ENCODE measurements around the gene PAFAH1B2. TPM values are rescaled to one million over a fixed set of nuclear protein-coding genes. Genes with fewer than 3 reads are reported as not detected.
"Not testable (repeated sequence)": the region's sequence is repeated elsewhere in the genome, so short reads cannot be mapped to it uniquely, and the experiment has no call there.

Gene PAFAH1B2
- total RNA-seq, 4 donors from 2014 or later = 58.0 to 67.5 (median 63.3) TPM

DNA sequence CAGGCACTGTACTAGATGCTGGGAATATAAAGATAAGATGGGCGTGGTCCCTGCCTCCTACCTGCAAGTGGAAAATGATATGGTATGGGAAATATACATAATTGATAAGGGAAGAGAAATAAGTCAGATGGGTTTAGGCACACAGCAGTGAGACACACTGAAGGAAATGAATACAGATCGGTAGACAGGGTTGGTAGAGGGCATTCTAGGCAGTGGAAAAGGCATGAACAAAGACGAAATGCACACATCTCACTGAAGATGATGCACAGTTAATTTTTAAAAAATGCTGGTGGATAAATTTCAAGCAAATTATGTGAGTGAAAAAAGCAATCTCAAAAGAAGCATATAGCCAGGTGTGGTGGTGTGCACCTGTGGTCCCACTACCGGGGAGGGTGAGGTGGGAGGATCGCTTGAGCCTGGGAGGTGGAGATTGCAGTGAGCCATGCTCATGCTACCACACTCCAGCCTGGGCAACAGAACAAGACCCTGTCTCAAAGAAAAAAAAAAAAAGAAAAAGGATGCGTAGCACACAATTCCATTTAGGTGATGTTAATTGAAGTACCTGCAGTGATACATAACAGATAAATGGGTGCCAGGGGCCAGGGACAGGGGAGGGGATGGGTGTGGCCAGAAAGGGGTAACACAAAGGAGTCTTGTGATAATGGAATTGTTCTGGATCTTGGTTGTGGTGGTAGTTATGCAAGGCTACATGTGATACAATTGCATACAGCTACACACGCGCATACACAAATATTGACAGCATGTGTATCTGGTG is 65.5 kb downstream of the PAFAH1B2 start:
- peaks cover 45% of the 10 kb centered on the region for H3K36me3 ChIP-seq
- H3K27me3 ChIP-seq; DNase-seq (ENCODE audit: low spot score in 2 of 2); H3K27ac ChIP-seq; H3K4me1 ChIP-seq; H3K9me3 ChIP-seq; H3K4me3 ChIP-seq: not testable (repeated sequence)
- 95% methylated on average over 8 of the region's 8 CpGs for WGBS

- peaks cover 43% of the 10 kb centered on the region for H3K36me3 ChIP-seq
- no peak for DNase-seq (ENCODE audit: low spot score in 2 of 2)
- no peak overlapping the region for H3K27ac ChIP-seq
- TF ChIP-seq, protein P1, sequence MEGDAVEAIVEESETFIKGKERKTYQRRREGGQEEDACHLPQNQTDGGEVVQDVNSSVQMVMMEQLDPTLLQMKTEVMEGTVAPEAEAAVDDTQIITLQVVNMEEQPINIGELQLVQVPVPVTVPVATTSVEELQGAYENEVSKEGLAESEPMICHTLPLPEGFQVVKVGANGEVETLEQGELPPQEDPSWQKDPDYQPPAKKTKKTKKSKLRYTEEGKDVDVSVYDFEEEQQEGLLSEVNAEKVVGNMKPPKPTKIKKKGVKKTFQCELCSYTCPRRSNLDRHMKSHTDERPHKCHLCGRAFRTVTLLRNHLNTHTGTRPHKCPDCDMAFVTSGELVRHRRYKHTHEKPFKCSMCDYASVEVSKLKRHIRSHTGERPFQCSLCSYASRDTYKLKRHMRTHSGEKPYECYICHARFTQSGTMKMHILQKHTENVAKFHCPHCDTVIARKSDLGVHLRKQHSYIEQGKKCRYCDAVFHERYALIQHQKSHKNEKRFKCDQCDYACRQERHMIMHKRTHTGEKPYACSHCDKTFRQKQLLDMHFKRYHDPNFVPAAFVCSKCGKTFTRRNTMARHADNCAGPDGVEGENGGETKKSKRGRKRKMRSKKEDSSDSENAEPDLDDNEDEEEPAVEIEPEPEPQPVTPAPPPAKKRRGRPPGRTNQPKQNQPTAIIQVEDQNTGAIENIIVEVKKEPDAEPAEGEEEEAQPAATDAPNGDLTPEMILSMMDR (IDR thresholded peaks at IDR 0.05) = no peak
- TF ChIP-seq POLR2AphosphoS5 (IDR thresholded peaks at IDR 0.05) (no peak), EP300 (IDR thresholded peaks at IDR 0.05) (no peak), POLR2A (IDR thresholded peaks at IDR 0.05) (no peak)
- no peaks in the 10 kb centered on the region for H3K27me3 ChIP-seq
- no peak overlapping the region for H3K4me3 ChIP-seq
- H3K9me3 ChIP-seq = no peaks in the 10 kb centered on the region
- H3K4me1 ChIP-seq = no peaks in the 10 kb centered on the region
- 100% methylated on average over 3 of the region's 3 CpGs for WGBS
These were observed 66.5 kb downstream of the PAFAH1B2 start for GRCh38 chr11:117210620-117211019.

- no peaks in the 10 kb centered on the region for H3K9me3 ChIP-seq
- H3K4me3 ChIP-seq = no peak overlapping the region
- 91% methylated on average over 11 of the region's 11 CpGs for WGBS
- H3K27ac ChIP-seq = no peak overlapping the region
- DNase-seq (ENCODE audit: low spot score in 2 of 2) = no peak
- H3K36me3 ChIP-seq = peaks cover 61% of the 10 kb centered on the region
- TF ChIP-seq, protein P1 (IDR thresholded peaks at IDR 0.05) = no peak
- TF ChIP-seq EP300 (IDR thresholded peaks at IDR 0.05) (no peak), POLR2AphosphoS5 (IDR thresholded peaks at IDR 0.05) (no peak), POLR2A (IDR thresholded peaks at IDR 0.05) (no peak)
- H3K27me3 ChIP-seq = no peaks in the 10 kb centered on the region
- H3K4me1 ChIP-seq = no peaks in the 10 kb centered on the region
These were observed 68.7 kb downstream of the PAFAH1B2 start for GRCh38 chr11:117212697-117213355.

GRCh38 chr11:117214404-117215110 is 70.5 kb downstream of the PAFAH1B2 start:
- TF ChIP-seq POLR2A (IDR thresholded peaks at IDR 0.05) (no peak), EP300 (IDR thresholded peaks at IDR 0.05) (no peak), POLR2AphosphoS5 (IDR thresholded peaks at IDR 0.05) (no peak)
- TF ChIP-seq, protein P1 (IDR thresholded peaks at IDR 0.05) = no peak
- Histone ChIP-seq H3K27ac (no peak overlapping the region), H3K36me3 (peaks cover 78% of the 10 kb centered on the region), H3K4me1 (peaks cover 5% of the 10 kb centered on the region), H3K27me3 (no peaks in the 10 kb centered on the region), H3K4me3 (no peak overlapping the region), H3K9me3 (no peaks in the 10 kb centered on the region)
- DNase-seq (ENCODE audit: low spot score in 2 of 2) = peak in 1 of 2 donors; percentile 15
- WGBS = 84% methylated on average over 7 of the region's 7 CpGs

GRCh38 chr11:117217141-117218084 is 73.3 kb downstream of the PAFAH1B2 start:
- Histone ChIP-seq H3K36me3 (peaks cover 87% of the 10 kb centered on the region), H3K4me3 (no peak overlapping the region), H3K9me3 (no peaks in the 10 kb centered on the region), H3K4me1 (peaks cover 33% of the 10 kb centered on the region), H3K27ac (peak overlapping the region; percentile 84), H3K27me3 (no peaks in the 10 kb centered on the region)
- DNase-seq (ENCODE audit: low spot score in 2 of 2) = peak in 1 of 2 donors; percentile 46
- 72% methylated on average over 11 of the region's 11 CpGs for WGBS
- no peak for TF ChIP-seq POLR2AphosphoS5 (IDR thresholded peaks at IDR 0.05)
- TF ChIP-seq, protein P1 (IDR thresholded peaks at IDR 0.05) = no peak
- no peak for TF ChIP-seq POLR2A (IDR thresholded peaks at IDR 0.05)
- no peak for TF ChIP-seq EP300 (IDR thresholded peaks at IDR 0.05)

Measured in suprapubic skin (tissue), 4 donors.